Endothelial cell of umbilical vein (primary cell): Measurements from ENCODE around the gene CRYBG2. TPM values are rescaled to one million over a fixed set of nuclear protein-coding genes. Genes with fewer than 3 reads are reported as not detected.

Source experiments
- BruUV-seq: library from RNA; stranded (reverse); fragments of 400-500 nt; replicated peaks from 2 replicates; lab custom pipeline; 2021; lab: Mats Ljungman, UMichigan
- CTCF ChIA-PET: fragments of 300-600, 350-600 bp; sonication (Branson Sonifier 250); formaldehyde crosslinking; loops from one replicate; lab custom pipeline; 2021; ENCODE audit warnings: antibody characterized with exemption, inconsistent platforms; lab: Charles Lee
- POLR2A ChIA-PET: fragments of 300-600, 350-600 bp; sonication (Branson Sonifier 250); formaldehyde crosslinking; loops from one replicate; lab custom pipeline; 2021; ENCODE audit warnings: antibody characterized with exemption, inconsistent platforms; lab: Charles Lee
- DNase-seq: peaks from one replicate; pipeline ENCODE4 v3.0.0-alpha.2; 2011; ENCODE audit warnings: low read depth, low spot score
- FAIRE-seq: peaks from 2 replicates; lab custom pipeline; 2011; peaks lifted over from hg19 to GRCh38; lab: Jason Lieb, UNC
- H2AFZ ChIP-seq: 2 replicates; pipeline ENCODE4 v1.6.0; 2012; ENCODE audit warnings: low read depth, low read length, control low read depth, inconsistent platforms
- H3K27ac ChIP-seq: 2 replicates; pipeline ENCODE4 v1.5.1; 2011; ENCODE audit warnings: low read depth, mild to moderate bottlenecking, control low read depth, low read length, moderate library complexity; ENCODE audit not compliant: insufficient read depth
- H3K27me3 ChIP-seq, 2 experiments: 2 replicates each; pipeline versions ENCODE4 v1.6.0 to v1.6.1; 2011; ENCODE audit warnings: low read length in 2 of 2, mixed read lengths in 1 of 2; ENCODE audit not compliant: control insufficient read depth in 2 of 2, insufficient read depth in 2 of 2
- H3K36me3 ChIP-seq, 2 experiments: 2 replicates in 1 of 2; 3 replicates in 1 of 2; pipeline ENCODE4 v1.5.1; 2011; ENCODE audit warnings: low read length in 2 of 2, mild to moderate bottlenecking in 1 of 2, moderate library complexity in 1 of 2; ENCODE audit not compliant: control insufficient read depth in 2 of 2, insufficient read depth in 2 of 2; ENCODE audit errors: extremely low read depth in 1 of 2
- H3K4me1 ChIP-seq: 3 replicates; pipeline ENCODE4 v1.5.1; 2011; ENCODE audit warnings: mild to moderate bottlenecking, low read length; ENCODE audit not compliant: control insufficient read depth, insufficient read depth; ENCODE audit errors: extremely low read depth
- H3K4me2 ChIP-seq: 2 replicates; pipeline ENCODE4 v1.6.1; 2011; ENCODE audit warnings: low read length, control low read depth, mixed read lengths; ENCODE audit not compliant: insufficient read depth
- H3K4me3 ChIP-seq, 3 experiments: fragments of 200-600 bp in 1 of 3; sonication (generic), shearing (Covaris generic) in 1 of 3; replicated peaks in 1 of 3; 2 replicates each; pipeline ENCODE4 v1.5.1; 2011 to 2016; ENCODE audit warnings: control low read depth in 3 of 3, low read length in 3 of 3, mild to moderate bottlenecking in 2 of 3, inconsistent platforms in 1 of 3, low read depth in 1 of 3, moderate library complexity in 1 of 3; ENCODE audit not compliant: insufficient read depth in 1 of 3
- H3K79me2 ChIP-seq: 2 replicates; pipeline ENCODE4 v1.6.0; 2012; ENCODE audit warnings: low read length, inconsistent platforms; ENCODE audit not compliant: control insufficient read depth, insufficient read depth
- H3K9ac ChIP-seq: replicated peaks from 2 replicates; pipeline ENCODE3; 2011; ENCODE audit warnings: low read length, control low read depth; ENCODE audit not compliant: insufficient read depth; ENCODE audit errors: extremely low read depth
- H3K9me1 ChIP-seq: replicated peaks from 3 replicates; pipeline ENCODE4 v1.6.0; 2011; ENCODE audit warnings: mild to moderate bottlenecking, low read length; ENCODE audit not compliant: control insufficient read depth, insufficient read depth; ENCODE audit errors: extremely low read depth
- H3K9me3 ChIP-seq: replicated peaks from 2 replicates; pipeline ENCODE4 v1.5.1; 2012; ENCODE audit warnings: low read length, inconsistent platforms; ENCODE audit not compliant: control insufficient read depth, insufficient read depth
- H4K20me1 ChIP-seq: replicated peaks from 2 replicates; pipeline ENCODE3; 2011; ENCODE audit warnings: mild to moderate bottlenecking, low read length; ENCODE audit not compliant: control insufficient read depth, insufficient read depth; ENCODE audit errors: extremely low read depth
- EZH2 ChIP-seq: IDR thresholded peaks from 2 replicates; pipeline ENCODE4 v1.6.1; 2012; ENCODE audit warnings: borderline replicate concordance, low read depth, mild to moderate bottlenecking, moderate library complexity, low read length, inconsistent platforms; ENCODE audit not compliant: severe bottlenecking
- FOS ChIP-seq: IDR thresholded peaks from 2 replicates; pipeline ENCODE4 v1.6.1; 2011; ENCODE audit warnings: mild to moderate bottlenecking, low read length, moderate library complexity, borderline replicate concordance; ENCODE audit not compliant: insufficient read depth
- GATA2 ChIP-seq: IDR thresholded peaks from 2 replicates; pipeline ENCODE4 v1.7.0; 2011; ENCODE audit warnings: low read depth, mild to moderate bottlenecking, moderate library complexity, mixed read lengths, low read length; ENCODE audit not compliant: insufficient read length, insufficient read depth
- JUN ChIP-seq: IDR thresholded peaks from 2 replicates; pipeline ENCODE4 v1.6.1; 2011; ENCODE audit warnings: borderline replicate concordance, low read depth; ENCODE audit not compliant: insufficient read length, insufficient read depth
- MAX ChIP-seq: IDR thresholded peaks from 2 replicates; pipeline ENCODE4 v1.6.1; 2011; ENCODE audit not compliant: insufficient read depth, insufficient read length
- dilution Hi-C: fragments of 300-500 bp; cut with MboI; formaldehyde crosslinking; loops from one replicate; pipeline ENCODE4 v1.15.0; 2019; ENCODE audit warnings: low sequenced_read_pairs; ENCODE audit not compliant: extremely low pct_ligation_motif_present
- intact Hi-C: fragments of 100-400 bp; cut with micrococcal nuclease; formaldehyde crosslinking; loops from one replicate; pipeline ENCODE4 v1.10.0; 2022
- polyA plus RNA-seq, 4 experiments: library from polyadenylated mRNA; depleted of rRNA in 3 of 4; stranded (reverse) in 3 of 4; unstranded in 1 of 4; fragments of >200 nt; gene quantifications; 2 replicates each; pipeline versions ENCODE4 v1.2.1 to v1.2.3, GENCODE V29; 2011 to 2012; ENCODE audit warnings: missing spikeins in 1 of 4
- total RNA-seq: library from RNA; stranded (reverse); gene quantifications from 2 replicates; pipeline ENCODE4 v1.2.3, GENCODE V29; 2021
- TF ChIP-seq, protein P1 (sequence below), 2 donors: IDR thresholded peaks; 1 replicate in 1 of 2; 2 replicates in 1 of 2; pipeline ENCODE4 v1.5.1; 2011; ENCODE audit warnings: low read length in 2 of 2, mild to moderate bottlenecking in 2 of 2, moderate library complexity in 2 of 2, control low read depth in 1 of 2, inconsistent platforms in 1 of 2, low read depth in 1 of 2; ENCODE audit not compliant: insufficient read depth in 1 of 2; ENCODE audit errors: extremely low read depth in 1 of 2

Gene CRYBG2
- total and polyA plus RNA-seq, 2 donors (not counting 3 experiments of a cell fraction or from before 2014, with no cell fraction given), result not detected

DNA sequence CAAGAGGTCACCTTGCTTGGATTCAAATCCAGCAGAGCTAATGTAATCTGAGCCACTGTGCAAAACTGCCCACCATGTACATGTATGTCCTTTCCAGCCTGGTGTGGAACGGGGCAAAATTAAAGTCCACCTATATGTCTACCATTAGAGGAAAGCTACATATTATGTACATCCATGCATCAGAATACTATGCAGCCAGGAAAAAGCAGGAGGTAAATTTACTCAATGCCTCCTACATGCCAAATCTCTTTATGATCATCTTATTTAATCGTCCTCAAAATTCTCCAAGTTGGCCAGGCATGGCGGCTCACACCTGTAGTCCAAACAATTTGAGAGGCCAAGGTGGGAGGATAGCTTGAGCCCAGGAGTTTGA lies 24.9 kb upstream of the CRYBG2 start:
- intact Hi-C loops (no loop called here), dilution Hi-C loops (no loop called here)
- TF ChIP-seq FOS, result no peak
- no peak for TF ChIP-seq GATA2
- no peak for TF ChIP-seq MAX
- Histone ChIP-seq H3K9me3 (no peaks in the 10 kb centered on the region), H3K27ac (no peak overlapping the region), H3K4me2 (no peak overlapping the region), H3K36me3 (no peaks in the 10 kb centered on the region), H2AFZ (no peak overlapping the region), H3K4me3 (no peak overlapping the region), H3K4me1 (peaks cover 4% of the 10 kb centered on the region), H3K79me2 (no peaks in the 10 kb centered on the region), H3K9me1 (no peaks in the 10 kb centered on the region), H4K20me1 (no peaks in the 10 kb centered on the region), H3K9ac (no peak overlapping the region), H3K27me3 (peaks cover 0 to 2% of the 10 kb centered on the region in 2 experiments)
- DNase-seq, result no peak
- FAIRE-seq, result no peak
- no TSS peak for BruUV-seq
- ChIA-PET CTCF (interaction anchor here (1.4 to 1.7 kb wide), 5 partner anchors 13 to 234 kb away, joined by 5 to 8 read pairs (median 6); no protein-coding TSS in a partner anchor), POLR2A (no interaction called here)

- H3K4me1 ChIP-seq, result peaks cover 4% of the 10 kb centered on the region
- TF ChIP-seq GATA2 (no peak), JUN (peak; percentile 25), FOS (peak; percentile 58), EZH2 (no peak)
- TF ChIP-seq, protein P1, sequence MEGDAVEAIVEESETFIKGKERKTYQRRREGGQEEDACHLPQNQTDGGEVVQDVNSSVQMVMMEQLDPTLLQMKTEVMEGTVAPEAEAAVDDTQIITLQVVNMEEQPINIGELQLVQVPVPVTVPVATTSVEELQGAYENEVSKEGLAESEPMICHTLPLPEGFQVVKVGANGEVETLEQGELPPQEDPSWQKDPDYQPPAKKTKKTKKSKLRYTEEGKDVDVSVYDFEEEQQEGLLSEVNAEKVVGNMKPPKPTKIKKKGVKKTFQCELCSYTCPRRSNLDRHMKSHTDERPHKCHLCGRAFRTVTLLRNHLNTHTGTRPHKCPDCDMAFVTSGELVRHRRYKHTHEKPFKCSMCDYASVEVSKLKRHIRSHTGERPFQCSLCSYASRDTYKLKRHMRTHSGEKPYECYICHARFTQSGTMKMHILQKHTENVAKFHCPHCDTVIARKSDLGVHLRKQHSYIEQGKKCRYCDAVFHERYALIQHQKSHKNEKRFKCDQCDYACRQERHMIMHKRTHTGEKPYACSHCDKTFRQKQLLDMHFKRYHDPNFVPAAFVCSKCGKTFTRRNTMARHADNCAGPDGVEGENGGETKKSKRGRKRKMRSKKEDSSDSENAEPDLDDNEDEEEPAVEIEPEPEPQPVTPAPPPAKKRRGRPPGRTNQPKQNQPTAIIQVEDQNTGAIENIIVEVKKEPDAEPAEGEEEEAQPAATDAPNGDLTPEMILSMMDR (IDR thresholded peaks at IDR 0.05; ENCODE audit: extremely low read depth in 1 of 2, insufficient read depth in 1 of 2, low read depth in 1 of 2, low read length in 2 of 2), result no peak
- intact Hi-C loops, result no loop called here
- no peaks in the 10 kb centered on the region for H3K79me2 ChIP-seq
- peaks cover 0 to 3% of the 10 kb centered on the region in 2 experiments for H3K27me3 ChIP-seq
- POLR2A ChIA-PET, result no interaction called here
- no peaks in the 10 kb centered on the region for H3K9me3 ChIP-seq
- H3K4me3 ChIP-seq, result no peak overlapping the region
- H3K27ac ChIP-seq, result no peak overlapping the region
- no peak overlapping the region for H3K9ac ChIP-seq
- FAIRE-seq, result no peak
- no peaks in the 10 kb centered on the region for H3K9me1 ChIP-seq
- DNase-seq, result peak; percentile 53
- BruUV-seq, result no TSS peak
- H2AFZ ChIP-seq, result no peak overlapping the region
- H4K20me1 ChIP-seq, result no peaks in the 10 kb centered on the region
- CTCF ChIA-PET, result interaction anchor here (0.7 to 1.7 kb wide), 11 partner anchors 14 to 342 kb away, joined by 3 to 12 read pairs (median 5); partner anchors contain the start of genes CEP85 and ZNF593
- dilution Hi-C loops, result no loop called here
- no peak overlapping the region for H3K4me2 ChIP-seq
- no peaks in the 10 kb centered on the region for H3K36me3 ChIP-seq
Measured at GRCh38 chr1:26378088-26378878, 24.4 kb upstream of the CRYBG2 start.
